Measurements from ENCODE around the gene HMGB1.

HMGB1 gene

GRCh38 chr13:30429721-30430694 is 35.7 kb downstream of the HMGB1 start:
- DNase-seq (ENCODE audit: low spot score): no peak

- DNase-seq (ENCODE audit: low spot score): no peak
Observed at GRCh38 chr13:30429235-30429634, 36.5 kb downstream of the HMGB1 start.

- DNase-seq (ENCODE audit: low spot score): no peak
Observed at GRCh38 chr13:30423891-30424290, 41.8 kb downstream of the HMGB1 start.

GRCh38 chr13:30422054-30422839 is 43.5 kb downstream of the HMGB1 start, which contains the start of gene UBE2L5:
TSS of gene UBE2L5 (plus strand) at chr13:30422493. CDS start at chr13:30427991, 5,498 bp downstream.
- peak; percentile 23 for DNase-seq (ENCODE audit: low spot score)

GRCh38 chr13:30421093-30422053 is 44.4 kb downstream of the HMGB1 start:
- DNase-seq (ENCODE audit: low spot score): no peak

GRCh38 chr13:30418717-30419459 is 46.8 kb downstream of the HMGB1 start:
- DNase-seq (ENCODE audit: low spot score): no peak

- DNase-seq (ENCODE audit: low spot score): no peak
Observed at GRCh38 chr13:30418075-30418716, 47.5 kb downstream of the HMGB1 start.

GRCh38 chr13:30416471-30416870 is 49.3 kb downstream of the HMGB1 start:
- no peak for DNase-seq (ENCODE audit: low spot score)

GRCh38 chr13:30415430-30416030 is 50.2 kb downstream of the HMGB1 start:
- DNase-seq (ENCODE audit: low spot score): no peak

- DNase-seq (ENCODE audit: low spot score): no peak
Observed at GRCh38 chr13:30413842-30414241, 51.9 kb downstream of the HMGB1 start.

- no peak for DNase-seq (ENCODE audit: low spot score)
Observed at GRCh38 chr13:30412346-30412745, 53.4 kb downstream of the HMGB1 start.

GRCh38 chr13:30410705-30411125 is 55.0 kb downstream of the HMGB1 start:
- no peak for DNase-seq (ENCODE audit: low spot score)

GRCh38 chr13:30409886-30410704 is 55.6 kb downstream of the HMGB1 start:
- no peak for DNase-seq (ENCODE audit: low spot score)

GRCh38 chr13:30408319-30409101 is 57.2 kb downstream of the HMGB1 start:
- DNase-seq (ENCODE audit: low spot score): peak; percentile 75

- DNase-seq (ENCODE audit: low spot score): no peak
Observed at GRCh38 chr13:30406779-30407416, 58.8 kb downstream of the HMGB1 start.
